NCI-H146 (cell line): ENCODE data around the gene SYT2.
A peak's percentile ranks its signal among the peaks of the same experiment; 100 is the strongest.
"Not testable (repeated sequence)": the region's sequence is repeated elsewhere in the genome, so short reads cannot be mapped to it uniquely, and the experiment has no call there.

Experiments used
- DNase-seq: peaks from one replicate; lab custom pipeline; 2025; lab: John Stamatoyannopoulos, UW

Gene SYT2

GRCh38 chr1:202642619-202643291 is 67.5 kb downstream of the SYT2 start:
- DNase-seq, result no peak

- DNase-seq, result no peak
Observed at GRCh38 chr1:202642212-202642611, 68.0 kb downstream of the SYT2 start.

- no peak for DNase-seq
Observed at GRCh38 chr1:202639500-202639899, 70.8 kb downstream of the SYT2 start.

- peak; percentile 31 for DNase-seq
Observed at GRCh38 chr1:202638701-202639305, 71.5 kb downstream of the SYT2 start.

GRCh38 chr1:202638019-202638700 is 72.1 kb downstream of the SYT2 start:
- DNase-seq, result no peak

GRCh38 chr1:202637321-202638018 is 72.8 kb downstream of the SYT2 start:
- not testable (repeated sequence) for DNase-seq

- DNase-seq, result not testable (repeated sequence)
Observed at GRCh38 chr1:202636171-202636570, 74.1 kb downstream of the SYT2 start.

GRCh38 chr1:202632241-202632640 is 78.0 kb downstream of the SYT2 start:
- no peak for DNase-seq

GRCh38 chr1:202631076-202631923 is 79.0 kb downstream of the SYT2 start:
- peak; percentile 9 for DNase-seq

GRCh38 chr1:202630541-202630940 is 79.7 kb downstream of the SYT2 start:
- no peak for DNase-seq

GRCh38 chr1:202630096-202630495 is 80.2 kb downstream of the SYT2 start:
- not testable (repeated sequence) for DNase-seq

- DNase-seq, result not testable (repeated sequence)
Observed at GRCh38 chr1:202629257-202629811, 80.9 kb downstream of the SYT2 start.

- no peak for DNase-seq
Observed at GRCh38 chr1:202628646-202629215, 81.5 kb downstream of the SYT2 start.

- DNase-seq, result no peak
Observed at GRCh38 chr1:202627841-202628565, 82.3 kb downstream of the SYT2 start.

GRCh38 chr1:202627036-202627435 is 83.2 kb downstream of the SYT2 start:
- not testable (repeated sequence) for DNase-seq

GRCh38 chr1:202625416-202626360 is 84.6 kb downstream of the SYT2 start:
- peak; percentile 62 for DNase-seq

- no peak for DNase-seq
Observed at GRCh38 chr1:202624781-202625108, 85.5 kb downstream of the SYT2 start.

- no peak for DNase-seq
Observed at GRCh38 chr1:202624088-202624780, 86.0 kb downstream of the SYT2 start.

- not testable (repeated sequence) for DNase-seq
Observed at GRCh38 chr1:202623476-202623875, 86.8 kb downstream of the SYT2 start.
